NCI-H1092 (cell line): ENCODE results near the gene DDR1.
"Not testable (repeated sequence)": the region's sequence is repeated elsewhere in the genome, so short reads cannot be mapped to it uniquely, and the experiment has no call there.

Experiments used
- DNase-seq: peaks from one replicate; lab custom pipeline; 2025; lab: John Stamatoyannopoulos, UW

The DDR1 gene

DNA sequence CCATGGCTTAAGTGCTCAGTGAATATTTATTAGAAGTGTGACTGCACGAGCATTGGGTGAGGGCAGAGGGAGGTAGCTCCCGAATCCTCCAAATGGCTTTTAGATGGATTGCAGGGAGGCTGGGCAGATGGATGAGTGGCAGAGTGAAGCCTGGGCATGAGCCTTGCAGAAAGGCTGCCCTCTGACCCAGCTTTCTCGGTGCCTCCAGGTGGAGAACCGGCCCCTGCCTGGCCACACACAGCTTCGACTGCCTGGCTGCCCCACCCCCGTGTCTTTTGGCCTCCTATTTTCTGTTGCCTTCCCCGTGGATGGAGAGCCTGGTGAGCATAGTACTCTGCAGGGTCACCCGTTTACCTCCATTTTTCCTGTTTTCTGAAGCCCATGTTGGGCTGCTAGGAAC is 33.2 kb downstream of the DDR1 start:
- no peak for DNase-seq

DNA sequence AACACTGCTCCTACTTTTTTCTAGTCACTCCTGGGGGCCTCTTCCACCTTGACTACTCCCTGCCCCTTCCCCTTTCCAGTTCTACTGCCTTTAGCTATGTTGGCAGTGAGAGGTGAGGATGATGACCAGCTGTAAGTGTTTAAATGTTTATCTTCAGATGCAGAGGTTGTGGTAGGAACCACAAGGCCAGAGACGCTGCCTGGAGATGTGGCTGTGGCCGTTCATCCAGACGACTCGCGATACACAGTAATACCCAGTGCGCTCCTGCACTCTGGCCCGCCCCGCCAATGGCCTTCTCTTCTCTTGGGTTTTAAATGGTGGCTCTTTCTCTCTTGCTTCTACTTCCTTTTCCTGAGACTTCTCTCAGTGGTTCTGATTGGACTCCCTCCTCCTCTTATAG is 34.4 kb downstream of the DDR1 start:
- DNase-seq = no peak

DNA sequence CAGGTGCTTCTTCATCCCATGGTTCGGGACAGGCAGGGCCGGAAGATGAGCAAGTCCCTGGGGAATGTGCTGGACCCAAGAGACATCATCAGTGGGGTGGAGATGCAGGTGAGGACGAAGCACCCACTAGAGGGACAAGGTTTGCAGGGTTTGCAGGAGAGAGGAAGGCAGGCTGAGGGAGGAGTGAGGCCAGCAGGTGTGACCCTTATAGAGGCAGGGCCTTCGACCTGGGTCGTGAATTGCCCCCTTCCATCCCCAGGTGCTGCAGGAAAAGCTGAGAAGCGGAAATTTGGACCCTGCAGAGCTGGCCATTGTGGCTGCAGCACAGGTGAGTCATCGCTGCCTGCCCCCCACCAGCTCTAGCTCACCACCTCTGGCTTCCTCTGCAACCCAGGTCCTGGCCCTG is 38.1 kb downstream of the DDR1 start:
- DNase-seq = no peak

DNA sequence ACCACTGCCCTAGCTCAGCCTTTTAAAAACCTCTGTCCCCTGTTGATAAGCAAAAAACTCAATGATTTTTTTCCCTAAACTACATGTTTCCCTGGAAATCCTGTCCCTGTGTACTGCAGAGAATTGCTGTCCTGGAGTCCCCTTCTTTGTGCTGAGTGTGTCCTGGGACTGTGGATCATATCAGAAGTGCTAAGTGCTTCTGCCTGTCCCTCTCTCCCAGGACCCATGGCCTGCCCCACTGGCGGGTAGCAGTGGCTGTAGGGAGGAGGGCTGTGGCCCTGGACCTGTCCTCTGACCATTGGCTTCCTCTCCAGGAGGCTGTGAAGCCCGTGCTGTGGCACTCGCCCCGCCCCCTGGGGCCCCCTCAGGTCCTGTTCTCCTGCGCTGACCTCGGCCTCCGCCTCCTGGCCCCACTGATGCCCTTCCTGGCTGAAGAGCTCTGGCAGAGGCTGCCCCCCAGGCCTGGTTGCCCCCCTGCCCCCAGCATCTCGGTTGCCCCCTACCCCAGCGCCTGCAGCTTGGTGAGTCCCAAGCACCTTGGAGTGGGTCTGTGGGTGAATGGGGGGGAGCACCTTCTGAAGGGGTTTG is 39.8 kb downstream of the DDR1 start:
- DNase-seq = not testable (repeated sequence)

DNA sequence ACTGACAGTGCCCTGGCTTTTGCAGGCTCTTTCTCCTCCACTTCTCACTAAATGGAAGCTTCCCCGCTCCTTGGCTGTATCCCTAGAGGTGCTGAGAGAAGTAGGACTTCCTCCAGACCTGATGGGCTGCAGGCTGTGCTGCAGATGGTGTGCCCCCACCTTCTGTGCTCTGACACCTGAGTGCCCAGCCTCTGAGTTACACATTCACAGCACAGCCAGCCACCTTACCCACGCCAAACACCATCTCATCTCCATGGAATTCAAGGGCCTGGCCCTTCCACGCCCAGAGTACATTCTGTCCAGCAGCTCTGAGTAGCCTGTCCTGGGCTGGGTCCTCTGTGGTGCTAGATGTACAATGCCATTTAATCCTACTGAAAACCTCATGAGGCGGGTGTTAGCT is 42.3 kb downstream of the DDR1 start:
- no peak for DNase-seq

DNA sequence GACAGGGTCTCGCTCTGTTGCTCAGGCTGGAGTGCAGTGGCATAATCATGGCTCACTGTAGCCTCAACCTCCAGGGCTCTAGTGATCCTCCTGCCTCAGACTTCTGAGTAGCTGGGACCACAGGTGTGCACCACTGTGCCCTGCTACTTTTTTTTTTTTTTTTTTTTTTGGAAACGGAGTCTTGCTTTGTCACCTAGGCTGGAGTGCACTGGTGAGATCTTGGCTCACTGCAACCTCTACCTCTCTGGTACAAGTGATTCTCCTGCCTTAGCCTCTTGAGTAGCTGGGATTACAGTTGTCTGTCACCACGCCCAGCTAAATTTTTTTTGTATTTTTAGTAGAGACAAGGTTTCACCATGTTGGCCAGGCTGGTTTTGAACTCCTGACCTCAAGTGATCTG is 42.8 kb downstream of the DDR1 start:
- DNase-seq = not testable (repeated sequence)

DNA sequence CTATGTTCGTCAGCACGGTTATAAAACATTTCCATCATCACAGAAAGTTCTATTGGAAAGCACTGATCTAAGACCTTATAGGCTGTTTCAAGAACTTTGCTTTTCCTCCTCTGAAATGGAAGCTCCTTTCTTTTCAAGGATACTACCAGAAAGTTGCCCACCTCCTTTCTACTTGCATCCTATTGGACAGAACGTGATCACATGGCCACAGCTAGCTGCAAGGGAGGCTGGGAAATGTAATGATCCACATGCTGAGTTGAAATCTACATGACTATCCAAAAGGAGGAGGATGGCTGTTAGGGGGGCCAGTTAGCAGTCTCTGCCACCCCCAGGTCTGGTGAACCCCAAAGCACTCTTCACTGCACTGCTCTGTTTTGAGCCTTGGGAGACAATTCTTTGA is 44.4 kb downstream of the DDR1 start:
- DNase-seq = no peak

DNA sequence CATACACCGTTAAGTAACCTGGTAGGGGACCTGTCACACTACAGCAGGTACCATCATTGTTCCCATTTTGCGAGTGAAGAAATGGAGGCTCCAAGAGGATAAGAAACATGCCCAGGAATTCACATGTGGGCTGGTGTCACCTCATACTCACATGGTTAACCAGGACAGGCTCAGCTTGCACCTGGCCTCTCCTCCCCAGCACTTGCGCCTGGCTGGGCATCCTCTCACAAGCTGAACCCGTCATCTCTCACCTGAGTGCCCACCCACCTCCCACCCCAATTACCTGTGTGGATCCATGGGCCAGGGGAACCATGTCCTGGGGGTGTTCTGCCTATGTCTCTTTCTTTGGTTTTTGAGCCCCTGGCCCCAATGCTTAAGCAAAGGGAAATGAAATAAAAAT is 46.2 kb downstream of the DDR1 start:
- DNase-seq = no peak

DNA sequence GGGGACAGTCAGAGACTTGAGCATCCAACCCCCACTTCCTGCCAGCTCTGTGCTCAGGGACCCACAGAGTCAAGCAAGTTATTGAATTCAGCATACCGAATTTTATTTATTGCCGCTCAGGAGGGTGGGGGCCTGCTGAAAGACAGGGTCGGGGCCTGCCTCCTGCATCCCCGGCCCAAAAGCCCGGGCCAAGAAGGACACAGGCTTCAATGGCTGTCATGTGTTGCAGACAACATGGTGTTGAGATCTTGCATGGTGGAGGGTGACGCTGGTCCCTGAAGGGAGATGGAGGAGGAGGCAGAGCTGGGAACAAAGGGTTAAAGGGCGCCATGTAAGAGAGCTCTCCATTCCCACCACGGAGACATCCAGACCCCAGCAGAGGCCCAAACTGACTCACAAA is 47.0 kb downstream of the DDR1 start:
- no peak for DNase-seq

DNA sequence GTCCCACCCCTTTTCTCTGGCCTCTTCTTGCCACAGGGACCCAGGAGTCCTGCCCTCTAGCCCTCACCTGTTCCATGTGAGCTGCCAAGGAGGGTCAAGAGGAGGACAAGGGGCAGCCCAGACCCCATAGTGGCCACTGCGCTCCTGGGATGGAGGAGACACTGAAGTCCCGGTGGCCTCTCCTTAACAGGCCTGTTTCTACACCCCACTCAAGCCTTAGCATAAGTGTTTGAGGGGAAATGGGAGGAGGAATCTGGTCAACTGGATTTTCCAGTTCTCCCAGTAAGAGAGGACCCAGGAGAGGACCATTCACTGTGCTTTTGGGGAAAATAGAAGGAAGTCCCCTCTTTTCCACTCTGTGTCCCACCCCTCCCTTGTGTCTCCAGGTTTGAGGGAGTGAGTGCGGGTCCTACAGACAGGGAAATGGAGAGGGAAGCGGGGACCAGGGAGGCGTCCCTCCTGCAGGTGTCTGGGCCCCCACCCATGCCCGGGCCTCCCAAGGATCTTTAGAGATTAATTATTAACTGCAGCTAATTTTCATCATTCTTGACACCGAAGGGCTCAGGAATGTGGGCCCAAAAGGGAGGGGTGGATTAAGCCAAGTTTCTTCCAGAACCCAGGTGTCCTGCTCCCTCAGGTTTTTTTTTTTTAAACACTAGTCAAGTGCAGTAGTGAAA is 47.8 kb downstream of the DDR1 start, which contains the start of gene SFTA2:
TSS of gene SFTA2 (minus strand) at position 202 of the 677 bp plus-strand sequence. CDS start at position 128, 74 bp downstream.
- DNase-seq = no peak

DNA sequence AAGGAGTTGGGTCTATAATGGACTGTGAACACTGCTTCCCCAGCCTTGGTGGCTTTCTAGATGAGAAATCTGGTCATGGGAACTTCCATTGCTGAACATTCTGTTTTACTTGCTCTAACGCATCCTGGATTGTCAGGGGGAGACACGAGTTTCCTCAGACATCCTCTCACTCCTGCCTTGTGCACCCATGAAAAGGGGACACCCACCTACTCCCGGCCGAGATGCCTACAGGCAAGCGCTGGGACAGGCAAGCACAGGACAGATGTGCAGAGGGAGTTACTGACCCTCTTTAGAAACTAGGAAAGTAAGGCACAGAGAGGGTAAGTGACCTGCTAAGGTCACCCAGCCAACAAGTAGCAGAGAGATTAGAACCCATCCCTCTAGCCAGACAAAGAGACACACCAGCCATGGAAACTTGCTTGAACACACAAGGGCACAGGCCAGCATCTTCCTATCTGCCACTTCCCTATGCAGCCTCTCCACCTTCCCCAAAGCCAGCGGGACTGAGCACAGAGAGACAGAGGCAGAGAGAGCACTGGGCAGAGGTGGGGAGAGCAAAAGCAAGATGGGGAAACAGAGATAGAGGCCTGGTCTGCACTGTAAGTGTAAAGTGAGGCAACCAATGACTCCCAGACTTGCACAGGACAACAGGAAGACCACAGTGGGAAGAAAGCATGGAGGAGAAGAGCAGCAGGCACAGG is 48.5 kb downstream of the DDR1 start:
- no peak for DNase-seq

DNA sequence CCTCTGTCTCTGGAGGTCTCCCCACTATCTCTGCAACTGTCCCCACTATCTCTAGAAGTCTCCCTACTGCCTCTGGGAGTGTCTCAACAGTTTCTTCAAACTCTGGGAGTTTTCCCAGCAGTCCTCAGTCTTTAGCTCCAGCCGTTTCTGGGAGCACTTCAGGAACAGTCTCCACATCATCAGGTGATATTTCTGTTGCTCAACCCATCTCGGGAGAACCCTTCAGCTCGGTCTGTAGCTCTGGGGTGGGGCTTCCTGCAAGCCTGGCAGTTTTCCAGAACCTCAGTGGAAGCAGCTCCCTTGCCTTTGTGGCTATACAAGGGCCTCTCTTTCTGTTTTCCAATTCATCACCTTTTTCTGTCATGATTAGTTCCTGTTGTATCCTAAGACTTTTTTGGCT is 50.7 kb downstream of the DDR1 start:
- no peak for DNase-seq

DNA sequence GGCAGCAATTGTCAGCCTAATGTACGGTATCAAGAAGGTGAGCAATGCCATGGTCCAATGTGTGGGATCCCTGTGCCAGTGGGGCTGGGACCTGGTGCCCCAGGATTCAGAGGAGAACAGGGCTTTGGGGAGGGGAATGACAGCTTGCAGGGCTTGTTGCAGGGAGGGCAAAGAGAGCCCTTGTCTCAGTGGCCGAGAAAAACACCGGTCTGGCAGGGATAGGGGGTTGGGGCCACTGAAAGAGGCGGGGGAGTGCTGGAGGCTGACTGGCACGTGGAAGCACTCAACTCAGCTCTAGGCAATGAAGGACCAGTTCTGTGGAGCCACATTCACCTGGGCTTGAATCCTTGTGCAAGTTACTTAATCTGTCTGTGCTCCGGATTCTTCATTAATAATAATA is 52.9 kb downstream of the DDR1 start:
- DNase-seq = no peak

DNA sequence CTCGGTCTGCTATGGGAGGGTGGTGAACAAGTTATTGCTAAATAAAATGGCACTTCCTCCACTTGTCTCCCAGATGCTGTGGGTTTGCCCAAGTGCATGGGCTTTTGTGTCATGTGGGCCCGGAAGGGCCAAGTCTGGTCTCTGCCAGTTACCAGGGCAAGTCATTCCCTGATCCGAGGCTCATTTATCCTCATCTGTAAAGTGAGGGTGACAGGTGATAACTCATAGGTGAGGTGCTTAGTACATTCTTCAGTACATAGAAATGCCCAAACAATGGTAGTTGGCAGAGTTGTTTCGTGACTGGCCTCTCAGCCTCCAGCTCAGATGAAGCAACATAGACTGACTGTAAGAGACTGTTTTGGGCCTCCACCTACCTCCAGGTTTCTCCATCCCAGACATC is 54.4 kb downstream of the DDR1 start:
- no peak for DNase-seq

DNA sequence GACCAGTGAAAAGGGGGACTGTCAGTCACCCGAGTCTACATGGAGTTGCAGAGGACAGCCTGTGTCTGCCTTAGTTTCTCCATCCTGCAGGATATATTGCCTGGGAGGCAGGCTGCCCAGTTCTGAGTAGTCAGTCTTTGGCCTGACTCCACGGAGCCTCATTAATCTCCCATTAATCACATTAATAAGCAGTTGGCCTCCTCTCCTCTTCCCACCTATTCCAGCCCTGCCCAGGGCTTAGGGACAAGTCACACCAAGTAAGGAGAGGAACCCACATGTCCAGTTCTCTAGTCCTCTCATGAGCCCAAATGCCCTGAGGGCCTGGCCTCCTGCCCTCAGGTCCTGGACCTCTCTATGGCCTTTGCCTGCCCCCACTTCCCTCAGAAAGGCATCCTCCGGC is 55.2 kb downstream of the DDR1 start:
- no peak for DNase-seq

DNA sequence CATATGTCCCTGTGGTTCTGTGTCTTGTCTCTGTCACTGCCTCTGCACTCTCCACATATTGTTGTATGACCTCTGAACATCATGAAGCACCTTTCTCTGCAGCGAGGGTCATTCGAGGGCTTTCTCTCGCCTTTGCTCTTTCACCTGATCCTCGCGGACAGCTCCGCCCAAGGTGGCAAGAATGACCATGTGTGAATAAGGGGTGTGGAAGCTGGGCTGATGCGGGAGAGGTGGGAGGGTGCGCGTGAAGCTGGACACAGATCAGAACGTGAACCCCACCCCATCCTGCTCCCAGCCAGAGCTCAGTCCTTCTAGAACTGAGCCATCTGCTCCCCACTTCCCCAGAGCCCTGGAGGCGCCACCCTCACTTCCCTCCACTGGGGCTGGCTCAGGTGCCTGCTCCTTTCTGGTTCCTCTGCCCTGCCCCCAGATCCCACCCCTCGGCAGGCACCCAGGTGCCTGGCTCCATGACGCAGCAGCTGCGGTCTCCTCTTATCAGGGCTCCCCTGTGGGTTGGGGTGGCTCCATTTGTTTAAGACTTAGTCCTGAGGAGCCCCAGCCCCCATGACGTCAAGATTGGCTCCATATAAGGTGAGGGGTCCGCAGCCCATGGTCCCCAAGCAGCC is 56.2 kb downstream of the DDR1 start, which contains the start of gene MUCL3:
TSS of gene MUCL3 (plus strand) at position 613 of the 626 bp plus-strand sequence. CDS start 27 bp downstream, outside the sequence.
- DNase-seq = no peak

DNA sequence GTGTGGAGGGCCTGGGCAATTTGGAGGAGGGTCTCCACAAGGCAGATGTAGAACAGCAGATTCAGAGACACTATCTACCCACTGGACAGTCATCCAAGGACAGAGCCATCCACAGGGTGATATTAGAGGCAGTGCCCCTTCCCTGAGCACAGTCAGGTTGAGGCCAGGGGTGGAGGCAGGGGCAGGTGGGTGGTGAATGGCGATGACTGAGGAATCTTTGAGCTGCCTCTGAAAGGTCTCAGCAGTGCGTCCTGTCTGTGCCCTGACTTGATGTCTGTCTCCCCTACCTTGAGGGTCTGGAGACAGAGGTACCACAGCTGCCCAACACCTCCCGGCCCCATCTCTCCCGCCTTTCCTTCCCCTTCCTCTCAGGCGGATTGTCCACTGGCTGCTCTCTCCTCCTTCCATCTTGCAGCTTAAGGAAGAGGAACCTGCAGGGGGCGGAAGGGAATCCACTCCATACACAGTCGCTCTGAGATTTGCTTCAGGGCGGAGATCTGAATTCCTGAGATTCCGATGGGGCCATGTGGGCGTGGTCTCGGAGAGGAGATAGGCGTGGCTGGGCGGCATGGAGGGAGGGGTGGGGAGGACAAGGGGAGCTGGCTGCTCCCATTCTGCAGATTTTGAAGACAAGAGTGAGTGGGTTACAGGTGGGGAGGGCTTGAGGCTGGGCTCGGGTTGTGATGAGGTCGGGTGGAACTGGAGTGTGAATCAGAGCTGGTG is 58.2 kb downstream of the DDR1 start:
- no peak for DNase-seq

DNA sequence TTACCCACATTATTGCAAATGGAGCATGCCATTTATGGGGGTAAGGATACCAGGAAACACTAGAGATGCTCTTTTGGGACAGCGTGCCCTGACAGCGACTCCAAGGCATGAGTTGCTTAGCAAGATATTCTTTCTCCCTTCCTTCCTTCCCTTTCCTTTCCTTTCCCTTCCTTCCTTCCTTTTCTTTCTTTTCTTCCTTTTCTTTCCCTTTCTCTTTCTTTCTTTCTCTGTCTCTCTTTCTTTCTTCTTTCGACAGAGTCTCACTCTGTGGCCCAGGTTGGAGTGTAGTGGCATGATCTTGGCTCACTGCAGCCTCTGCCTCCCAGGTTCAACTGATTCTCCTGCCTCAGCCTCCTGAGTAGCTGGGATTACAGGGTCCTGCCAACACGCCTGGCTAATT is 59.7 kb downstream of the DDR1 start:
- no peak for DNase-seq

DNA sequence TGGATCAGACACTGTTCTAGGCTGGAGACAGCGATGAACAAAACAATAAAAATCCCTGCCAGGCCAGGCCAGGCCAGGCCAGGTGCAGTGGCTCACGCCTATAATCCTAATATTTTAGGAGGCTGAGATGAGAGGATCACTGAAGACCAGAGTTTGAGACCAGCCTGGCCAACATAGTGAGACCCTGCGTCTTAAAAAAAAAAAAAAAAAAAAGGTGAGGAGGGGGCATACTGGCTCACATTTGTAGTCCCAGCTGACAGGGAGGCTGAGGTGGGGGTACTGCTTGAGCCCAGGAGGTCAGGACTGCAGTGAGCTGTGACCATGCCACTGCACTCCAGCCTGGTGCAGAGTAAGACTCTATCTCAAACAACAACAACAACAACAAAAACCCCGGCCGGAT is 61.0 kb downstream of the DDR1 start:
- DNase-seq = no peak

DNA sequence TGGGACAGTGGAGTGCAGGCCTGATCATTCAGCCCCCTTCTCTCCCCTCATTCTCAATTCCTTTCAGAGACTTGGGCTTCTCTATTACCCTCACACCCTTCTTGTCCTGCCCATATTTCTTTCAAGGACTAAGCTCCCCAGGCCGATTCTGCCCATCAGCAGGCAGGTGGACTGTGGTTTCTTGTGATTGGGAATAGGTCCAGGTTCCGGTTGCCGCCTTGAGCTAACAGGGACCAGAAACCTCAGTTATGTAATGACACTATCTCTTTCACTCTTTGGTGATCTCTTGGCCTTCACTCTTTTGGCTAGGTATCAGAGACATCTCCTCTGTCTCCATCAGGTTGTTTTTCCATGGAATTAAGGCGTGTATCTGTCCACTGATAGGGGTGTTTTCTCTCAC is 62.9 kb downstream of the DDR1 start:
- DNase-seq = no peak

DNA sequence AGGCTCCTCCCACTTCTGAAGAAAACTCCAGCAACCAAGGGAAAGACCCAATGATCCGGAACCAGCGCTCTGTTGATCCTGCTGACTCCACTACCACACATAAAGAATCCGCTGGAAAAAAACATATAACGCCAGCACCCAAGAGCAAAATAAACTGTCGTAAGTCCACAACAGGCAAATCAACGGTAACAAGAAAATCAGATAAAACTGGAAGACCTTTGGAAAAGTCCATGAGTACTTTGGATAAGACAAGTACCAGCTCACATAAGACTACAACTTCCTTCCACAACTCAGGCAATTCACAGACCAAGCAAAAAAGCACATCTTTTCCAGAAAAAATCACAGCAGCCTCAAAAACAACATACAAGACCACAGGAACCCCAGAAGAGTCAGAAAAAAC is 64.5 kb downstream of the DDR1 start:
- no peak for DNase-seq
